Sciatic nerve (tissue), 1 donor: ENCODE data around the gene CFAP47. TPM values are rescaled to one million over a fixed set of nuclear protein-coding genes. Genes with fewer than 3 reads are reported as not detected.

Experiments used
- total RNA-seq: library from RNA; stranded (reverse); fragmentation: NEBNext Ultra II Directional; extraction: Animal tissue kit (Norgen Biotek cat#: 25700); gene quantifications from one replicate; pipeline ENCODE4 v1.2.1, GENCODE V29; 2021
- donor health status: DM: no; HTN: no; CAD: no.

Gene CFAP47
- total RNA-seq, 1 donor from 2014 or later: 0.18 TPM

Other genes starting within 250 kb of the CFAP47 start
- gene MAGEB16, start 121.4 kb upstream of the CFAP47 start, total RNA-seq: not detected